ENCODE results near the gene CABLES2.

The CABLES2 gene

GRCh38 chr20:62433658-62434497 is 26.8 kb upstream of the CABLES2 start:
- no peak overlapping the region for H3K4me3 ChIP-seq (replicated peaks; ENCODE audit: low read depth, low read length)
- no peak for DNase-seq (ENCODE audit: low read depth)
- no peak for TF ChIP-seq CTCF (IDR thresholded peaks at IDR 0.05; ENCODE audit: low read length, missing control alignments)

GRCh38 chr20:62430866-62431447 is 23.9 kb upstream of the CABLES2 start:
- no peak overlapping the region for H3K4me3 ChIP-seq (replicated peaks; ENCODE audit: low read depth, low read length)
- DNase-seq (ENCODE audit: low read depth): no peak
- no peak for TF ChIP-seq CTCF (IDR thresholded peaks at IDR 0.05; ENCODE audit: low read length, missing control alignments)

- no peak for DNase-seq (ENCODE audit: low read depth)
- no peak for TF ChIP-seq CTCF (IDR thresholded peaks at IDR 0.05; ENCODE audit: low read length, missing control alignments)
These were observed 23.3 kb upstream of the CABLES2 start for GRCh38 chr20:62430311-62430853.

GRCh38 chr20:62429455-62430310 is 22.6 kb upstream of the CABLES2 start:
- no peak for TF ChIP-seq CTCF (IDR thresholded peaks at IDR 0.05; ENCODE audit: low read length, missing control alignments)
- no peak overlapping the region for H3K4me3 ChIP-seq (replicated peaks; ENCODE audit: low read depth, low read length)
- DNase-seq (ENCODE audit: low read depth): no peak

More at GRCh38 chr20:62430311-62430853, 23.3 kb upstream of the CABLES2 start:
- H3K4me3 ChIP-seq (replicated peaks; ENCODE audit: low read depth, low read length): no peak overlapping the region

- no peak for DNase-seq (ENCODE audit: low read depth)
- no peak for TF ChIP-seq CTCF (IDR thresholded peaks at IDR 0.05; ENCODE audit: low read length, missing control alignments)
- H3K4me3 ChIP-seq (replicated peaks; ENCODE audit: low read depth, low read length): no peak overlapping the region
These were observed 21.6 kb upstream of the CABLES2 start for GRCh38 chr20:62428396-62429295.

GRCh38 chr20:62428002-62428372 is 20.9 kb upstream of the CABLES2 start:
- no peak overlapping the region for H3K4me3 ChIP-seq (replicated peaks; ENCODE audit: low read depth, low read length)
- TF ChIP-seq CTCF (IDR thresholded peaks at IDR 0.05; ENCODE audit: low read length, missing control alignments): no peak
- no peak for DNase-seq (ENCODE audit: low read depth)

Measured in fibroblast of pulmonary artery (primary cell).